ENCODE data around the gene TRMT1. TPM values are rescaled to one million over a fixed set of nuclear protein-coding genes. Genes with fewer than 3 reads are reported as not detected.

Gene TRMT1
- total and polyA plus RNA-seq, 2 donors (not counting 1 experiment from before 2014, with no cell fraction given) = 12.2 to 20.3 TPM

GRCh38 chr19:13127811-13128575, 11.5 kb upstream of the TRMT1 start:
- no peaks in the 10 kb centered on the region for H3K27me3 ChIP-seq (ENCODE audit: control insufficient read depth, insufficient read depth, low read length)
- H3K36me3 ChIP-seq (ENCODE audit: control insufficient read depth, insufficient read depth, low read length) = peaks cover 2% of the 10 kb centered on the region
- H3K79me2 ChIP-seq (ENCODE audit: control insufficient read depth, insufficient read depth, low read length) = peaks cover 76% of the 10 kb centered on the region
- no peaks in the 10 kb centered on the region for H3K9me3 ChIP-seq (ENCODE audit: control insufficient read depth, insufficient read depth, low read depth, low read length)
- H3K4me3 ChIP-seq (replicated peaks in 1 of 4; ENCODE audit: control extremely low read depth in 1 of 4, insufficient read depth in 1 of 4, low read depth in 3 of 4, low read length in 4 of 4) = no peak overlapping the region
- H3K9ac ChIP-seq (ENCODE audit: insufficient read depth, low read length) = no peak overlapping the region
- no peak overlapping the region for H3K4me2 ChIP-seq (ENCODE audit: extremely low read depth, insufficient read depth, low read length)
- H3K4me1 ChIP-seq (ENCODE audit: control insufficient read depth, extremely low read depth, insufficient read depth, low read length) = no peaks in the 10 kb centered on the region
- no peak for DNase-seq (ENCODE audit: low read depth in 2 of 2)
- TF ChIP-seq CTCF (conservative IDR thresholded peaks at IDR 0.05 in 1 of 2, IDR thresholded peaks at IDR 0.05 in 1 of 2; ENCODE audit: low read depth in 1 of 2, low read length in 2 of 2) = no peak
- no peak for TF ChIP-seq EZH2 (IDR thresholded peaks at IDR 0.05; ENCODE audit: low read length, missing control alignments)
- no peaks in the 10 kb centered on the region for H4K20me1 ChIP-seq (ENCODE audit: control insufficient read depth, extremely low read depth, insufficient read depth, low read length)
- no peak overlapping the region for H2AFZ ChIP-seq (ENCODE audit: low read length)
- no peak overlapping the region for H3K27ac ChIP-seq (ENCODE audit: insufficient read depth, low read length)

- H3K27ac ChIP-seq (ENCODE audit: insufficient read depth, low read length) = no peak overlapping the region
- TF ChIP-seq EZH2 (IDR thresholded peaks at IDR 0.05; ENCODE audit: low read length, missing control alignments) = no peak
- no peak for TF ChIP-seq CTCF (conservative IDR thresholded peaks at IDR 0.05 in 1 of 2, IDR thresholded peaks at IDR 0.05 in 1 of 2; ENCODE audit: low read depth in 1 of 2, low read length in 2 of 2)
- no peak overlapping the region for H3K4me3 ChIP-seq (replicated peaks in 1 of 4; ENCODE audit: control extremely low read depth in 1 of 4, insufficient read depth in 1 of 4, low read depth in 3 of 4, low read length in 4 of 4)
- DNase-seq (ENCODE audit: low read depth in 2 of 2) = peak; percentile 29 to 47
- no peak overlapping the region for H2AFZ ChIP-seq (ENCODE audit: low read length)
- no peaks in the 10 kb centered on the region for H3K9me3 ChIP-seq (ENCODE audit: control insufficient read depth, insufficient read depth, low read depth, low read length)
- H3K9ac ChIP-seq (ENCODE audit: insufficient read depth, low read length) = no peak overlapping the region
- peaks cover 2% of the 10 kb centered on the region for H3K36me3 ChIP-seq (ENCODE audit: control insufficient read depth, insufficient read depth, low read length)
- no peak overlapping the region for H3K4me2 ChIP-seq (ENCODE audit: extremely low read depth, insufficient read depth, low read length)
- H3K79me2 ChIP-seq (ENCODE audit: control insufficient read depth, insufficient read depth, low read length) = peaks cover 81% of the 10 kb centered on the region
- H3K27me3 ChIP-seq (ENCODE audit: control insufficient read depth, insufficient read depth, low read length) = no peaks in the 10 kb centered on the region
- no peaks in the 10 kb centered on the region for H3K4me1 ChIP-seq (ENCODE audit: control insufficient read depth, extremely low read depth, insufficient read depth, low read length)
- peaks cover 1% of the 10 kb centered on the region for H4K20me1 ChIP-seq (ENCODE audit: control insufficient read depth, extremely low read depth, insufficient read depth, low read length)
Observed at GRCh38 chr19:13127051-13127450, 10.5 kb upstream of the TRMT1 start.

- TF ChIP-seq EZH2 (IDR thresholded peaks at IDR 0.05; ENCODE audit: low read length, missing control alignments) = no peak
- TF ChIP-seq CTCF (conservative IDR thresholded peaks at IDR 0.05 in 1 of 2, IDR thresholded peaks at IDR 0.05 in 1 of 2; ENCODE audit: low read depth in 1 of 2, low read length in 2 of 2) = no peak
- H3K4me2 ChIP-seq (ENCODE audit: extremely low read depth, insufficient read depth, low read length) = no peak overlapping the region
- H3K79me2 ChIP-seq (ENCODE audit: control insufficient read depth, insufficient read depth, low read length) = peaks cover 88% of the 10 kb centered on the region
- H3K27ac ChIP-seq (ENCODE audit: insufficient read depth, low read length) = no peak overlapping the region
- peaks cover 14% of the 10 kb centered on the region for H3K4me1 ChIP-seq (ENCODE audit: control insufficient read depth, extremely low read depth, insufficient read depth, low read length)
- H3K9ac ChIP-seq (ENCODE audit: insufficient read depth, low read length) = no peak overlapping the region
- H3K4me3 ChIP-seq (replicated peaks in 1 of 4; ENCODE audit: control extremely low read depth in 1 of 4, insufficient read depth in 1 of 4, low read depth in 3 of 4, low read length in 4 of 4) = no peak overlapping the region
- no peak overlapping the region for H2AFZ ChIP-seq (ENCODE audit: low read length)
- H4K20me1 ChIP-seq (ENCODE audit: control insufficient read depth, extremely low read depth, insufficient read depth, low read length) = peaks cover 1% of the 10 kb centered on the region
- peaks cover 6% of the 10 kb centered on the region for H3K36me3 ChIP-seq (ENCODE audit: control insufficient read depth, insufficient read depth, low read length)
- H3K27me3 ChIP-seq (ENCODE audit: control insufficient read depth, insufficient read depth, low read length) = no peaks in the 10 kb centered on the region
- H3K9me3 ChIP-seq (ENCODE audit: control insufficient read depth, insufficient read depth, low read depth, low read length) = no peaks in the 10 kb centered on the region
- DNase-seq (ENCODE audit: low read depth in 2 of 2) = no peak
Observed at GRCh38 chr19:13122980-13123957, 6.7 kb upstream of the TRMT1 start.

Data from fibroblast of lung (primary cell).